Activated gamma-delta T cell (primary cell): ENCODE results near the gene ADAM23.

Source experiments
- DNase-seq: peaks from one replicate; lab custom pipeline; 2025; lab: John Stamatoyannopoulos, UW

The ADAM23 gene

DNA sequence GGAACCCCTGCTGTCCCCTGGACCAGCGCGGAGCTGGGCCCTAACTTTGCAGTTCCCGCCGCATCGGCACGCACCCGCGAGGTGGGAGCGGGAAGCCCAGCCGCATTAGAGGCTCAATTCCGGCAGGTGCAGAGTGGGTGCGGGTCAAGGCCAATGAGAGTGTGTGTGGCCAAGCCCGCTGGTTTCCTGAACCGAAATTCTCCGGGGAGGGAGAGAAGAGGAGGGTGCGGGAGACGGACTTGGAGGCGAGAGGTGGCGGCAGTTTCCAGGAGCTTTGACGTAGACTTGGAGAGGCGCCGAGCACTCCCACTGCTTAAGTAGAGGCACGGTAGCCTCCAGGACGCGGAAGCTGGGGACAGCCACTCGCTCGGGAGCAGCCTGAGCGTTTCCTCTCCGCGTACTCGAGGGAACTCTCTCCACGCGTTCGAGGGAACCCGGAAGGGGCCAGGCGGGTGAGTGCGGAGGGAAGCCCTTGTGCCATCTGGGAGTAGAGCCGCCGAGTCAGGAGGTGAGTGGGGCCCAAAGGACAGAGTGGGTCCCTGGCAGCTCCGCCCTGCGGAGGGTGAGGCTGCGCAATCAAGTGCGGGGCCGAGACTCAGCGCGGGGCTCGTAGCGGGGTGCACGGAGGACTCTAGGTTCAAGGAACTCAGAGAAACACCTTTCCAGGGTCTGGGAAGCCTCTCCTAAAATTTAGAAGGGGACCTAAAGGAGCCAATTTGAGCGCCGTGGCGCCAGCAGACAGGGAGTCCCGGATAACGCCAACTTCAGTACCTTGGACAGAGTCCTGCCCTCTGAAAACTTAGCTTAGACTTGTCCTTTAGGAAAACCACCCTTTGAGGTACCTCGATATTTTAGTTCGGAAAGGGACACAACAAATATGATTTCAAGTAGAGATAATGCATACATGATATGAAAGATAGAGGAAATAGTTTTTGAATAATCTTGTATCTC lies 199.0 kb downstream of the ADAM23 start, which contains the start of gene FAM237A:
TSS of gene FAM237A (plus strand) at position 413 of the 951 bp plus-strand sequence. CDS start 1,750 bp downstream, outside the sequence.
- DNase-seq: no peak

GRCh38 chr2:206647985-206648384 lies 204.7 kb downstream of the ADAM23 start:
- no peak for DNase-seq

DNA sequence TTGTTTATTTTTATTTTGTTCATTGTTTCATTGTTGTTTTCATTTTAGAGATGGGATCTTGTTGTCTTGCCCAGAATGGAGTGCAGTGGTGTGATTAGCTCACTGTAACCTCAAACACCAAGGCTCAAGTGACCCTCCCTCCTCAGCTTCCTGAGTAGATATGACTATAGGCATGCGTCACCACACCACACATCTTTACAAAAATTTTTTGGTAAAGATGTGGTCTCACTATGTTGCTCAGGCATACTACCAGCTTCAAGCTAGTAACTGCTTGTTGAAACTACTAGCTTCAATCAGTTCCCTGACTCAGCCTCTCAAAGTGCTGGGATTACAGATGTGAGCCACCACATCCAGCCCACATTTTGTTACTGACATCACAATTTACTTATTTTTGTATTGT lies 213.8 kb downstream of the ADAM23 start:
- no peak for DNase-seq

DNA sequence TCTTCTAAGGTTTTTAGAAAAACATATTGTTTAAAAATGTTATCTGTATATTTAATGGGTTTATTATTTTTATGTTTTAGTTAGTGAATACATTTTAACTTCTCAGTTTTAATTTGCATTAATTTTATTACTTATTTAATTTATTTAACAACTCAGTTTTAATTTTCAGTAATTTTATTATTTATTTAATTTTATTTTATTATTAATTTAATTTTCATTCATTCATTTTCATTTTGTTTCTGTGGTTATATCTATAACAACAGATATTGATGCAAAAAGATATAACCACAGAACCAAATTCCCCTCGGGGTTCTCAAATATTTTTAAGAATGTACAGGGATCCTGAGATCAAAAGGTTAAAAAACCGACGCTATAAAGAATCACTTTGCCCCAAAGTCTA lies 221.9 kb downstream of the ADAM23 start:
- DNase-seq: no peak
